Measurements from ENCODE around the gene RECQL5.

- no peak for TF ChIP-seq CTCF (optimal IDR thresholded peaks at IDR 0.05 in 1 of 3, IDR thresholded peaks at IDR 0.05 in 1 of 3, conservative IDR thresholded peaks at IDR 0.05 in 1 of 3; ENCODE audit: extremely low read depth in 1 of 3, insufficient read depth in 2 of 3, low read length in 3 of 3)
- TF ChIP-seq EZH2 (IDR thresholded peaks at IDR 0.05; ENCODE audit: low read length), result no peak
Observed at GRCh38 chr17:75684924-75685323, 18.0 kb upstream of the RECQL5 start.
